Cerebellar nuclear complex (tissue), 1 donor: ENCODE measurements around the gene FBH1.
"Not testable (repeated sequence)": the region's sequence is repeated elsewhere in the genome, so short reads cannot be mapped to it uniquely, and the experiment has no call there.

Source experiments
- DNase-seq, 2 experiments: peaks; one replicate each; lab custom pipeline; 2025; lab: John Stamatoyannopoulos, UW

Gene FBH1

DNA sequence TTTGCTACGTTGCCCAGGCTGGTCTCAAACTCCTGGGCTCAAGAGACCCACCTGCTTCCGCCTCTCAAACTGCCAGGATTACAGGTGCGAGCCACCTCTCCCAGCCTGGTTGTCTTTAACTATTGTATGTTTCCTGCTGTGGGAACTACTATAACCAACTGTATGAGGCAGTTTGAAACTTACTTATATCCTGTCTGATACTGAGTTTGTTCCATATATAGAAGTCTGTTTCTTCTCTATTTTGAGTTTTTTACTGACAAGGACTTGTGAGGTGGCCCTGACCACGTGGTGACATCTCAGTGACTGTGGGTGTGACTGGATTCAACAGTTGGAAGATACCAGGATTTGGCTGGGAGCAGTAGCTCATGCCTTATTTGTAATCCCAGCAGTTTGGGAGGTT is 14.2 kb downstream of the FBH1 start:
- no peak for DNase-seq

DNA sequence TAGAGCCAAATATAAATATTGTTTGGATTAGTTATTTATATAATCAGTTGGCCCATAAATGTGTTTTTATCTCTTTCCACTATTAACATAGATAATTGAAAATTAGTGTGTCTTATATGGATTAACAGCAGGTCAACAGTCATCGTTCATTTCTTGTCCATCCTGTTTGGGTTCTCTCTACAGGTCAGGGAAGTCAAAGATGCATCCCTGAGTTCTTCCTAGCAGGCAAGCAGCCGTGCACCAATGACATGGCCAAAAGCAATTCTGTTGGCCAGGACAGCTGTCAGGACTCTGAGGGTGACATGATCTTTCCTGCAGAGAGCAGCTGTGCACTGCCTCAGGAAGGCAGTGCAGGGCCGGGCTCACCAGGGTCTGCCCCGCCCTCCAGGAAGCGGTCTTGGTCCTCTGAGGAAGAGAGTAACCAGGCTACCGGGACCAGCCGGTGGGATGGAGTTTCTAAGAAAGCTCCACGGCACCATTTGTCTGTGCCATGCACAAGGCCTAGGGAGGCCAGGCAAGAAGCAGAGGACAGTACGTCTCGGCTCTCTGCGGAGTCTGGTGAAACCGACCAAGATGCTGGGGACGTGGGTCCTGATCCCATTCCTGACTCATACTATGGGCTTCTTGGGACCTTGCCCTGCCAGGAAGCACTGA is 15.9 kb downstream of the FBH1 start:
- no peak for DNase-seq

- no peak for DNase-seq
Measured at GRCh38 chr10:5906651-5907050, 16.6 kb downstream of the FBH1 start.

- not testable (repeated sequence) for DNase-seq
Measured at GRCh38 chr10:5908676-5909075, 18.6 kb downstream of the FBH1 start.

GRCh38 chr10:5910323-5911100 is 20.5 kb downstream of the FBH1 start:
- no peak for DNase-seq

DNA sequence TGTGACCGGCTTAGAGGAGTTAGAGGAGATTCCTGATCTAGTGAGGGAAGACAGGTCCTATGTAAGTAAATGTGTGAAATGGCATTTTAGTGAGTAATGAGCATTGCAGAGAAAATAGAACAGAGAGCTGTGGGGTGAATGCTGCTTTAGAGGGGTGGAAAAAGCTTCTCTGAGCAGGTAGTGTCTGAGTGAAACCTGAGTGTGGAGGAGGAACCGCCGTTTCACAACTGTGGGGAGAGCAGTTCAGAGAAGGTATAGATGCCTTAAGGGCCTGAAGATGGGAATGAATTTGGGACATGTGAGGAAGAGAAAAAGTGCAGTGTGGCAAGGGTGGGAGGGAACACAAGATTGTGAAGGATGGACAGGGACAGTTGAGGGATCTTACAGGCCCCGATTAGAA is 21.6 kb downstream of the FBH1 start:
- no peak for DNase-seq

DNA sequence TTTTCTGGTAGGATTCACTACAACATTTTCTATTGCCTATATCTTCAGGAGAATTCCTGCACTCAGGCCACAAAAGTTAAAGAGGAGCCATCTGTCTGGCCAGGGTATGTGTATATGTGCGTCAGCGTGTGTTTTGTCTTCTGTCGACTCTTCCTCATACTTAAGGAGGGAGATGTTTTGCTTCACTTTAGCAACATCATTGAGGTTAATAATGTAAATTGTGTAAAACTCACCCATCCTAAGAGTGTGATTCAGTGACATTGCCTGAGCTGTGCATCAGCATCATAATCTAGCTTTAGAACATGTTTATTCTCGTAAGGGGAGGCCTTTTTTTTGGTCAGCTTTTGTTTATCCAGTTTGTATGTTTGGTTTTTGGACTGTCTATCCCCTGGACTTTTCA is 23.7 kb downstream of the FBH1 start:
- DNase-seq, result no peak

GRCh38 chr10:5915451-5915850 is 25.4 kb downstream of the FBH1 start:
- DNase-seq, result no peak

GRCh38 chr10:5917305-5917704 is 27.3 kb downstream of the FBH1 start:
- no peak for DNase-seq

DNA sequence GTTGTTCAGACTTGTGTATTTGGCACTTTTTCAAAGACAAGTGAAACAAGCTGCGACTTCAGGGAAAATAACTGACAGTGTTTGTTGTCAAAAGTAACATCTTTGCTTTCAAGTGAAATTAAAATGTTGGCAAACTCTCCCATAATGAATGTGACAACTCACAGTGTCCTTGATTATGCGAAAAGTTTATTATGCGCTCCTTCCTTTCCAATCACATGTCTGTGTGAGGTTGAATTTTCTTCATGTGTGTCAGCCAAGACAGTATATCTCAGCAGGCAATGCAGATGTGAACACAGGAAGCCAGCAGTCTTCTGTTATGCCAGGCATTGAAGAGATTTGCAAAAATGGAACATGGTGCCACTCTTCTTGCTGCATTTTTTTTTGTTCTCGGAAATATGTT is 28.7 kb downstream of the FBH1 start:
- no peak for DNase-seq

DNA sequence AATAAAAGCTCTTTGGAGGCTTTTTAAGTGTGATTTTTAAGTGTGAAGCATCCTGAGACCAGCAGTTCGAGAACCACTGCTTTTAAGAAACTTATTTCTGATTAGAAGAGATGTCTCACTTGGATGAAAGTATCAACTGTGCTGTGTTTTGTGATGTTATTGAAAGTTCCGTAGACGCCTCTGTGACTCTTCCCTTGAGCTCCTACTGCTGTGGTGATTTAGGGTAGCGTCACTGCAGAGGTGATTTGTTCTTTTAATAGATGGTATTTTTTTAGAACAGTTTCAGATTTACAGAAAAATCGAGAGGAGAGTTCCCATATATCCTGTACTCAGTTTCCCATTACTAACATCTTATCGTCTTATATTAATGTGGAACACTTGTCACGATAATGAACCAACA is 29.5 kb downstream of the FBH1 start:
- DNase-seq, result no peak

DNA sequence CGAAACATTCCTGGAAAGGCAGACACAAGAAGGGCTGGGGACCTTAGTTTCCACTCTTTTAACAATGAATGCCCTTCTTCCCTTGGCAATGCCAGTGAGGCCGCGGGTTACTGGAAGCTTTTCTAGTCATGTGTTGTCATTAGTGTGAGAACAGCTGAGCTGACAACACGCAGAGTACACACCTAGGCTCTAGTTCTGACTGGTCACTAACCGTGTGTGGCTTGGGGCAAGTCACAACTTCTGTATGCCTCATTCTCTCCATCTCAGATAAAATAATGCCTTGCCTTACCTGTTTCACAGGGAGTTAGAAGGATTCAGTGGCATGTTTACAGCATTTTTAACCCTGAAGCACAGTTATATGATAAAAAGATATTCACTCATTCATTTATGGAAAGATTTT is 31.7 kb downstream of the FBH1 start:
- no peak for DNase-seq

GRCh38 chr10:5924889-5925288 is 34.8 kb downstream of the FBH1 start:
- DNase-seq, result no peak

DNA sequence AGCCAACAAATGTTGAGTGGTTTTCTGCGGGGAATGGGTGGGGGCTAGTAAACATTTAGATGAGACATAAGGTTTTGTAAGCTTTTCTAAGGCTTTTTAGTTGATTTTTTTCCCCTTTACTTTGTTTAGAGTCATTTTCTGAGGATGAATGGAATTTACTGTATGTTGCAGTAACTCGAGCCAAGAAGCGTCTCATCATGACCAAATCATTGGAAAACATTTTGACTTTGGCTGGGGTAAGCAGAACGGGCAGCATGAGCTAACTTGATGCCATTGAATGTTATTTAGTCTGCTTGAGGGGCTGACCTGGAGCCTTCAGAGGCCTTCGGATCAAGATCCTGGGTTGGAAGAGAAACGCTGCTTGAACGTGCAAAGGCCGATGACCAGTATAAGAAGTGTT is 37.3 kb downstream of the FBH1 start:
- no peak for DNase-seq

- DNase-seq, result no peak
Measured at GRCh38 chr10:5929442-5929841, 39.4 kb downstream of the FBH1 start.

- DNase-seq, result no peak
Measured at GRCh38 chr10:5930272-5930671, 40.2 kb downstream of the FBH1 start.

DNA sequence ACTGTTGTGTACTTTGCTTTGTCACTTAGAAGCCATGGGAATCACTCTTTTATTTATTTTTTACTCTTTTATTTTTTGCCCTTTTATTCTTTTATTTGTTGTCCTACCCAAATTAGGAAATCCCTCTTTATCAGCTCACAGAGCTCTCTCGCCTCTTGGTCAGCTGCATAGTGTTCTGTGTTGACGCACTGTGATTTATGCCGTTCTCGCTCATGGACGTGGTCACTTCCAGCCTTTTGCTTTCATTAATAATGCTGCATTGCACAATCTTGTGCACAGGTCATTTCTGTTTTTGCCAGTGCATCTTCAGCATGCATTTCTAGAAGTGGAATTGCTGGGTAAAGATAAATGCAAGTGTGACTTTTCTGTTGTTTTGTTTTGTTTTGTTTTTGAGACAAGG is 42.3 kb downstream of the FBH1 start:
- no peak for DNase-seq

DNA sequence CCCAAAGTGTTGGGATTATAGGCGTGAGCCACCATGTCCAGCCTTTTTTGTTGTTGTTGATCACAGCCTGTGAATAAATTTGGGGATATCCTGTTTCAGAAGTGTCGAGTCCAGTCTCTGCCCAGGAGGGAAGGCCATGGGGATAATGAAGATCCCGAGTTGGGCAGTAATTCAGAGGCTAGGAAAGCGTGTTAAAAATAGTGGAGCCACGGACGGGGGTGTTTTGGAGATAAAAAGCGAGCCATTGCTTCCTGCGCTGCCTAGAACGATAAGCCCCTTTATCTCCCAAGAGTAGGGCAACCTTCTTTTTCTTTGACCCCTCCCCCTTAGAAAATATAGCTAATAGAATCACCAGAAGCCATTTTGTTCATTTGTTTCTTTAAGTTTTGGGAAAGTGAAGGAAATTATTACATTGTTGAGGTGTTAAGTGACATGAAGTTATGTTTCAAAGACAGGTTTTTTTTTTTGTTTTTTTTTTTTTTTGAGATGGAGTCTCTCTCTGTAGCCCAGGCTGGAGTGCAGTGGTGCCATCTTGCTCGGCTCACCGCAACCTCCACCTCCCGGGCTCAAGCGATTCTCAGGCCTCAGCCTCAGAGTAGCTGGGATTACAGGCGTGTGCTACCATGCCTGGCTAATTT is 44.0 kb downstream of the FBH1 start:
- no peak for DNase-seq

DNA sequence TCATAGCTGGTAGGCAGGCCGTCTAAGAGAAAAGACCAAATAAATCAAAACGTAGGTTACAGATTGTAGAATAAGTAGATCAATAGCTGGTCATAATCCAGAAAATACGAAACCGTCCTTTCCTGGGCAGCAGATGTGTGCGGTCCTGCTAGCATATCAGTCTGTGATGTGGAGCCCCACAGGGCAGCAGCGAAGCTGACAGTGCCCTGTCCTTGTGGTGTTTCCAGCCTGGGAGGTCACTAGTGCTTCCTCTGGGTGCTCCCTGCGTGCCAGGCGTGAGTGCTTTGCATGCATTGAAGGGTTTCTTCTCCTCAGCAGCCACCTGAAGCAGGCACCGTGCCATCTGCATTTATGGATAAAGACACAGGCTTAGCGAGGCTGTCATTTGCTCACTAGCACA is 45.6 kb downstream of the FBH1 start:
- DNase-seq, result no peak

DNA sequence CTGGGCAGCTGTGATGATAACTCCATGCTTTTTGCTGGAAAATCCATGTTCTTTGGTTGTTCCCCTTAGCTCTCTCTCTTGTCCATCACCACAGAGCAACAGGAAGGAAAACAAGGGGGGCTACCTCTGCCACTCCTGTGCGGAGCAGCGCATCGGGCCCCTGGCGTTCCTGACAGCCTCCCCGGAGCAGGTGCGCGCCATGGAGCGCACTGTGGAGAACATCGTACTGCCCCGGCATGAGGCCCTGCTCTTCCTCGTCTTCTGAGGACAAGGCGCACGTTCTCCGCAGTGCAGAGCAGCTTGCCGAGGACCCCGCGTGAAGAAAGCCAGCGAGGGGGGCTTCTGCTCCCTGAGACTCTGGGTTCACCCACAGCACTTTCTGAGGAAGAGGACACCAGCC is 47.0 kb downstream of the FBH1 start:
- DNase-seq, result no peak

- DNase-seq, result no peak
Measured at GRCh38 chr10:5938291-5938690, 48.2 kb downstream of the FBH1 start.

DNA sequence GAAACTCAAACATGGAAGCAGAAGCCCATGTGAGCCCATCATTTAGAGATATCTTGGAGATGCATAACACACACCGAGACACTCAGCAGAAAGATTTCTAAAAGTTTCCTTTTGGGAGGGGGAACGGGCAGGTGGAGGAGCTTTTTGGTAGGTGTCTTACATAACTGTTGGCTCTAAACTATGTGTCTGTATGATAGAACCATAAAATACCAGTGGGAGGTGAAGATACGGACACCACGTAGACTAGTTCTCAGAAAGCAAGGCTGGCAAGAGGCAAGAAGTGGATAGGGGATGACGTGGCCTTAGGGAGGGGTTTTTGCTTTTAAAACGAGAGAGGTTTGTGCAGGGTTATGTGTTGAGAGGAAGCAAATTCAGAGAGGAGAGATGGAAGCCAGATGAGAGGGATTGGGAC is 50.8 kb downstream of the FBH1 start:
- no peak for DNase-seq

GRCh38 chr10:5941579-5941978 is 51.5 kb downstream of the FBH1 start:
- DNase-seq, result no peak
